H1 (cell line): ENCODE measurements around the gene CNBP.

ENCODE experiments used
- CBX8 ChIP-seq: fragments of 300-800, 300-1000 bp; sonication (generic); IDR thresholded peaks from 2 replicates; pipeline ENCODE4 v1.7.1; 2016; ENCODE audit warnings: low read depth, low read length, borderline replicate concordance
- CTCF ChIP-seq, 3 experiments: IDR thresholded peaks; 1 replicate in 2 of 3; 2 replicates in 1 of 3; pipeline versions ENCODE4 v1.5.1 to v1.6.1; 2011; ENCODE audit warnings: low read length in 3 of 3, mild to moderate bottlenecking in 3 of 3, inconsistent platforms in 2 of 3, low read depth in 1 of 3, moderate library complexity in 1 of 3; ENCODE audit not compliant: insufficient read depth in 1 of 3; ENCODE audit errors: control extremely low read depth in 1 of 3
- FOSL1 ChIP-seq: IDR thresholded peaks from 2 replicates; pipeline ENCODE4 v1.6.1; 2011; ENCODE audit warnings: mild to moderate bottlenecking, low read depth, low read length, moderate library complexity; ENCODE audit not compliant: insufficient read depth
- JUND ChIP-seq: IDR thresholded peaks from 2 replicates; pipeline ENCODE4 v1.6.1; 2011; ENCODE audit warnings: mild to moderate bottlenecking, improper control_type of control experiment, low read length
- POLR2A ChIP-seq, 2 experiments: IDR thresholded peaks; 1 replicate in 1 of 2; 2 replicates in 1 of 2; pipeline ENCODE4 v1.6.1; 2011; ENCODE audit warnings: low read depth in 2 of 2, low read length in 2 of 2, mild to moderate bottlenecking in 2 of 2; ENCODE audit errors: control extremely low read depth in 1 of 2
- RNF2 ChIP-seq: fragments of 200-900, 300-1000 bp; sonication (generic); IDR thresholded peaks from 2 replicates; pipeline ENCODE4 v1.7.1; 2016; ENCODE audit warnings: borderline replicate concordance, low read depth, mild to moderate bottlenecking, antibody characterized with exemption, low read length; ENCODE audit not compliant: poor library complexity, severe bottlenecking; ENCODE audit errors: missing control alignments
- SIRT6 ChIP-seq: IDR thresholded peaks from one replicate; pipeline ENCODE4 v1.7.1; 2012; ENCODE audit warnings: low read length, inconsistent platforms
- SP2 ChIP-seq: IDR thresholded peaks from 2 replicates; pipeline ENCODE4 v1.6.1; 2012; ENCODE audit warnings: mild to moderate bottlenecking, low read length, inconsistent platforms
- TAF7 ChIP-seq: optimal IDR thresholded peaks from 2 replicates; pipeline ENCODE3; 2011; ENCODE audit warnings: low read depth, mild to moderate bottlenecking, inconsistent platforms, low read length, moderate library complexity, borderline replicate concordance

- no peak for TF ChIP-seq SIRT6
- no peak for TF ChIP-seq SP2
- no peak for TF ChIP-seq CTCF (IDR thresholded peaks at IDR 0.05; ENCODE audit: control extremely low read depth in 1 of 3, insufficient read depth in 1 of 3, low read depth in 1 of 3, low read length in 3 of 3)
- TF ChIP-seq POLR2A (IDR thresholded peaks at IDR 0.05; ENCODE audit: control extremely low read depth in 1 of 2, low read depth in 2 of 2, low read length in 2 of 2) = no peak
- TF ChIP-seq CBX8 = no peak
- TF ChIP-seq JUND = no peak
- no peak for TF ChIP-seq FOSL1
- no peak for TF ChIP-seq TAF7
- TF ChIP-seq RNF2 = no peak
Measured at GRCh38 chr3:129123314-129124060, 60.2 kb downstream of the CNBP start.
